DMS79 treated with DMSO at 0.1 percent for 48 hours (cell line): ENCODE data around the gene TIGIT.
A peak's percentile ranks its signal among the peaks of the same experiment; 100 is the strongest.

Experiments used
- DNase-seq: peaks from one replicate; lab custom pipeline; 2025; lab: John Stamatoyannopoulos, UW

Gene TIGIT

DNA sequence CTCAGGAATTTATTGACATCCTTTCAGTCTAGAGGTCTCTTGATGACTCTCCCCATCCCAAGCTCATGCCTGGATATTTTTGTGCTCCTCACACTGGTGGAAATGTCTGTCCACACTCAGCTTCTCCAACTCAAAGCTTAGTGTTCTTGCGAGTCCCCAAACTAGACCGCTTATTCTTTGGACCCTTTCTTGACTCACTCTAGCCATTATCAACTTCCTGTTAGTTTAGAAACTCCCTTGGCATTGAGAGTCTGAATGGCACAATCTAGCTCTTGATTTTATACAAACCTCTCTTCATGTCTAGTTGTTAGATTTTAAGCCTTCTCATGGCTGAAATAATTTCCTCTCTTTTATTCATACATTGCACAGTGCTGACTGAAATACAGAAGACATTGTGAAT is 19.6 kb downstream of the TIGIT start:
- no peak for DNase-seq

DNA sequence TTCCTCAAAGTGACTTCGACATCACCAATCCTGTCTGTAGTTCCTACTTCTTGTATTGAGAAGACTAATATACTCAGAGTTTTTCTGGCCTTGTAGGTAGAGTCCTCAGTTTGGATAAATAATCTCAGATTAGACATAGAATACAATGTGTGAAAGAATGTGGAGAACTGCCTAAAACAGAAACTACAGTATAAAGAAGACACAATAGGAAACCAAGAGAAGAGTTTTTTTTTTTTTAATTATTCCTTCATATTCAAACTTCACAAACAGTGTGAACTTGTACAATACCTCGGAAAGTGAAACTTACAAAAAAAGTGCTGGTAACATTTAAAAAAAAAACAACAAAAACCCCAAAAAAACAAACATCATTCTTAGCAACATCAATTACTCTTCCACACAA is 20.5 kb downstream of the TIGIT start:
- DNase-seq = no peak

DNA sequence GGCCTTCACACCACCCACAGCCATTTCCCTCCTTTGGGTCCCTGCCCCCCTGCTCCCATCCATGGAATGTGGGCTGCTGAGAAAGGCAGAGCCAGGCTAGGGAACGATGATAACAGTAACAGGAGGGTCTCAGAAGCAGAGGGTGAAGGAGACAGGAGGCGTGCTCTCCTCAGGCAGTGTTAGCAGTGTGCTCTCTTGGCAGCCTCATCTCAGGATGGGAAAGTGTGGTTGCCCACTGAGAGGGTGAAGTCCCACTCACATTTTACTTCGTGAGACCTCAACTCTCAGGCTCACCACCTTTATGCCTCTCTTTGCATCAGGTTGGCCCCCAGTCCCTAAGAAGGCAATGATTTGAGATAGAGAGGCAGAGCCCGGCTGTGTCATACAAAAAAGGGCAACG is 24.5 kb downstream of the TIGIT start:
- no peak for DNase-seq

DNA sequence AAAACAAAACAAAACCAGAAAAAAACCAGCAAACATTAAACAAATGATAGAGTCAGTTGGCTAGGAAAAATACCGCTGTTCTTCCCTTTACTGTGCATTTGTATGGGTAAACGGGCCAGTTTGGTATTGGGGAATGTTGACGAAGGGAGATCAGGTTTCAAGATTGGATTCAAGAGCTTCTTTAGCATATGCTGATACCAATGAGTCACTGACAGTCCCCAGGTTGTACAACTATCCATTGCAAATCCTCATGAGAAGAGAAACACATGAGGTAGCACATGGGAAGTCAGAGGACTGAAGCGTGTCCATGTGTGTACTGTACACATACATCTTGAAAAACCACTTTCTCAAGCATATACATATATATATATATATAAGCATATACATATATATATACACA is 25.6 kb downstream of the TIGIT start:
- peak; percentile 48 for DNase-seq

DNA sequence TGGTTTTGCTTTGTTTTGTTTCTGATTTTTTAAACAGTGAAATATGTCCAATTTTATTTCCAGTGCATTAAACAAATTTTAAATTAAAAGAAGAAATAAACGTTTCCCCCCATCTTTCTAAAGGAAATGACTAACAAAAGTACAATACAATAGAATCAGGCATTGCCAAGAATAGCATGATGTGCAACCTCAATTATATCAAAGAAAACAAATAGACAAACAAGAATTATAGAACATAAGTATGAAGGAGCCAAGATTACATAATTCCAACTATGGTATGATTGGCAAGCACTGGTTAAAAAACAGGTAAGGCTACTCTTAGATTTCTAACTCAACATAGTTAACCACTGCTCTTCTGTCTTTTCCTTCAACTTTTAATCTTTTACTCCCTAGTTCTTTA is 26.4 kb downstream of the TIGIT start:
- DNase-seq = no peak

DNA sequence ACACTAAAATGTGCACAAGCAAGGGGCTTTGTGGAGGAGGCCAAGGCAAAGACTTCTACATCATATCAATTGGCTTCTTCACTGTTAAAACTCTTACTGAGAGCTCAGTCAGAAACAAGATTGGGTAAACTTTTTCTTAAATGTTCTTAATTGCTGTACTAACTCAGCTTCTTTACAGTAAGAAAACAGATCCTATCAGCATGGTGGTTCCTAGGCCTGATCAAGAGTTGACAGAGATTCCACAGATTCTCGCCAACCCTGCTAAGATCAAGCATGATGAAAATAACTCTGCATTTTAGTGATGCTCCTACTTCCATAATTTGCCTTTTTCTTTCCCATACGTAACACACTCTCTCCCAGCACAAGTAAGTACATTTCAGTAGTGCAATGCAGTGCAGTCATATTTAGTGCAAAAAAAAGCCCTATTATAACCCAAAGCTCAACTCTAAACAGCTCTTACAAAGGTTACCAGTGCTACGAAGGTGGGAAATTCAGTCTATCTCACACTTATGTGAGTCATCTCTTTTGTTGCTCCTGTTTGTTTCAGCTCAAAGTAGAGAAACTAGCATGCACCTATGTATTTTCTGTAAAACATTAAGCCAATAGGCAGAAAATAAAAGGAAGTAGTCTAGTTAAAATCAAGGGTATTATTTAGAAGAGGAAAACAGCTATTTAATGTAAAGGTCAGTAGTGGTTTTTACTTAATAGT is 29.9 kb downstream of the TIGIT start:
- no peak for DNase-seq

DNA sequence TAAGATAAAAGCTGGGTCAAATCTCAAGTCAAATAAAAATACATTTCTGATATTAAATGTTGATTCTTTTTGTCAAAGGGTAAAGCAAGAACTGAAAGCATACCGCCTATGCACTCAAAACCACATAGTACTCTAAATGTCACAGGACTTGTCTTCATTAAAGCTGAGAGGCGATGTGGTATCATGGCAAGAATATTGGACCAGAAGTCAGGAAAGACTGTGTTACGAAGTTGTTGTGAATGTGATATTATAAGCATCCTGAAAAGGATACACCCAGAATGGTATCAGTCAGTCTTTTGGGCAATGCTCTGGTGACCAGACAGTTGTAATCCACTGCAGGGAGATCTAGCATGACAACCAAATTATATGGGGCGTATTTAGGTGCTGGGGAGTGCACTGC is 33.8 kb downstream of the TIGIT start:
- DNase-seq = no peak

DNA sequence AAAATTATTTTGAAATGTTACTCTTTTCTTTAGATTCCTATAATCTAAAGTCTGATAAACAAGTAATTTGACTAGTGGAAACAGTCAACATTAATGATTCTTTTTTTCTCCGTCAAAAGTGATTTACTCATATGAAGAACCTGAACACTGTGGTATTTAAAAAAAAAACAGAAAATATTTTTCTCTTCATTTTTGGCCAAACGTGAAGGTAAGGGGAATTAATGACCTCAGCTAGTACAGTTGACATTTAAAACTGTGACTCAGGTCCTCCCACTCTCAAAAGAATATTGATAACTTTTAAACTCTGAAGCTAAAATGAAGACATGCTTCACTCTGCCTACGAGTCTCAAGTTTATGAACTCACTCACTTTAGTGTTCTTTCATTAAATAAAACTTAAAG is 34.5 kb downstream of the TIGIT start:
- DNase-seq = no peak

DNA sequence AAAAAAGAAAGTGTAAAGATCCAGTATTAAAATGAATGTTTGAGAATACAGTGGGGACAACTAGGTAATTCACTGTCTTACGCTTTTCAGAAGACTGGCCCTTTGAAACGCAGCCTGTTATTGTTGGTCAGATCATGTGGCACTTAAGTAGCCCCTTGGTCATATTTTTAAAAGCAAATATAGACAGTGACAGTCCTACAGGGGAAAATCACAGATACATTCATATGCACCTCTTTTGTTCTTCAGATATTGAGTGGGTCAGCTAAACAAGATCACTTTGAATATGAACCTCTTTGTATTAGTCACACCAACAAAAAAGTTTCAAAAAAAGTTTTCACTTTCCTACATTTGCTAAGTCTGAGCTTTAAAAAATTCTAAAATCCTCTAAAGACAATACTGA is 36.0 kb downstream of the TIGIT start:
- DNase-seq = no peak

DNA sequence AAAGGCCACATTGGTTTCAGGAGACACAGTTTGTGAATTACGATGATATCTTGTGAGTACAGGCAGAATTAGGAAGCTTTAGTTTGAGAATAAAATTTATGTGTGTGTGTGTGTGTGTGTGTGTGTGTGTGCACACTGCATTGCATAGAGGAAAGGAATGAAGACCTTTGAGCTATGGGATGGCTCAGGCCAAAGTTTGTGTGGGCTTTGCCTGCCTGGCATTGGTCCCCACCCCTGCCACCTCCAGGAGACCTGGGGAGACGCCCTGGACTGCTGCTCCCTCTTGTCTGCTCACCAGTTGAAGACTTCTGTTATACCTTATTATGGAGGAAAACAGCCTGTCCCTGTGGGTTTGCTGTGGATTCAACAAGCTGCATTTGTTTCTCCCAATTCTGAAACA is 37.2 kb downstream of the TIGIT start:
- no peak for DNase-seq

DNA sequence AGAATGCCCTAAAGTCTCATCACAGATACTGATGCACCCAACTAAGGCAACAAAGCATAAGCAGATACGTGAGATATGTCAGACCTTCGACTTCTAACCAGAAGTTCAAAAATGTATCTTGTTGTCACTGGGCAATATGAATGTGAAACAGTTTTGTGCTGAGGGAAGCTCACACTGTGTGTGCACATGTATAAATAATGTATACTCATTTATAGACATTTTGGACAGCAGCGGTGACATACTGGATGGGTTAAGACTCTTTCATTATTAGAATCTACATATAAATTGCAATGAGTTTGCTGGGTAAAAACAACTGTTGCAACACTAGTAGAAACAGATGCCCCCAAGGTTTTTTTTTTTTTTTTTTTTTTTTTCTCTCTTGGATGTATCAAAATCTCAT is 37.9 kb downstream of the TIGIT start:
- no peak for DNase-seq

DNA sequence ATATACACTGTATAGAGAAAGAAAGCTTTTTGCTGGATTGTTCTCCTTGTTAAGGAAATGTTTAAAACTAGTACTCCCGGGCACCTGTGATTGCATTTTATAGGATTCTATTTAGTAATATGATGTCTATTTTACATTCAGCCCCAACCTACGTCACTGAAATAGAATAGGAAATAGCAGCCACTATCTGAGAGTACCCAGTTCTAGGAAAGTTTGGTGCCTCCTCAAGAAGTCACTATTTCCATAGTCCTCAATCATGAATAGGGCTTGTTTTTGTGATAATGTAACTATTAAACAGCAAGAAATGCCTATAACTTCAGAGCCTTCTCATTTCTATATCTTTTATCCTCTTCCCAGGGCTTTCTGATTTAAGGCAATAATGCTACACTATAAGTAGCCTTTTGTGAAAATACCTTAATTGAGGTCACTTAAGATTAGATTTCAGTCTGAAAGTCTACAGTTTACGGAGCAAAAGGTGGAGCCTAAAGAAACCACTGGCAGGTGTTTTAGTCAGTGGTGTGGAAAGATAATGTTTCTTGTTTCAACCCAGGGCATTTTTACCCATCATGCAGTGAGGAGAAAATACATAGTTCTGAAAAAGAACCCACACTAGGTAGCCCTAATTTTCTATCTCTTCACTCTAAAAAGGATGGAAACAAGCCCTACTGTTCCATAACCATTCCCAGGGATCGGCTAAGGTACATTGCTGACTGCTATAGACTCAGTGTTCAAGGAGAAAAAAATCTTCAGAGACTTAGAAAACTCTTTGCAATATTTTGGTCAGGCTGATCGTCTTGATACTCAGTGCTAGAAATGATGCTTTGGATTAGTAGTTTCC is 38.7 kb downstream of the TIGIT start:
- DNase-seq = no peak

DNA sequence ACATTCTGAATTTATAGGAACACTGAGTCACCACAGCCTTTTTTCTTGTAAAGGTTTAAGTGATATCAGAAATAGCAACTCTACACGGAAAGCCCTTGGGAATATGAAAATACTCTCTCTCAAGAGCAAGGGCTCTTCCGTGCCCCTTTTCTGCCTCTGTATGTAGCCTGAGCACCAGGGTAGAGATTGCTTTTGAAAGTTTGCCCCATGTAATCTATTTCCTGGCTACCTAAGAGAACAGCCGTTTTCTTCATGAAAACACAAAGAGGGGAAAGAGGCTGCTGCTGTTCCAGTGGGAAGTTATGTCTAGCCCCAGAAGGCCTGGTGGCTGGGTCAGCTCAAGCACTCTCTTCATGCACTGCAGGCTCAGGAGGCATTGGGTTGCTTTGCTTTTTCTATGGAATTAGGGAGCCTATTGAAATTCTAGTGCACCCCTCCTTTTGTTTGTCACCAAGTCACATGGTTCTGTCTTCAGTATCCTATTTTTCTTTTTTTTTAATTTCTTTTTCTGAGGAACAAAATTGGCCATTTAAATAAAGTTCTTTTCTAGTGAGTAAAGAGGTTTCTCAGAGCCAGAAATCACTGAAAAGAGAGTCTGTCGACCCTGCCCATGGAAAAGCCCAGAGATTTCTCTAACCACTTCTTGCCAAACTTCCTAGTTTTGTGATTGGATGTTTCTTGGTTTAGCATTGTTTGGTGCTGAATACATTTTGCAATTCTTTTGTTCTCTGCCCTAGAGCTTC is 39.5 kb downstream of the TIGIT start:
- DNase-seq = no peak

DNA sequence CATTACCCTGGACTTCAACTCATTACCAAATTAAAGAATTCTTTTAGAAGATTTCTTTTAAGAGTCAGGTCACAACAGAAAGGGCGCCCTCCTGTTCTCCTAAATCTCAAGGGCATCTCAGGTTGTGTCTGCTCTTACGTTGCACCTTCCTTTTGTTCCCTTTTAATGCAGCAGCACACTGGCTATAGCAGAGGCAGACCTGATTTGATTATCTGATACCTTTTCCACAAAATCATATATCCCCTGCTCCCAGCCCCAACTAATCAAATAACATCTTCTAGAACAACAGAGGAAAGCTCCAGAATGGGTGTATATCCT is 40.1 kb downstream of the TIGIT start:
- no peak for DNase-seq

DNA sequence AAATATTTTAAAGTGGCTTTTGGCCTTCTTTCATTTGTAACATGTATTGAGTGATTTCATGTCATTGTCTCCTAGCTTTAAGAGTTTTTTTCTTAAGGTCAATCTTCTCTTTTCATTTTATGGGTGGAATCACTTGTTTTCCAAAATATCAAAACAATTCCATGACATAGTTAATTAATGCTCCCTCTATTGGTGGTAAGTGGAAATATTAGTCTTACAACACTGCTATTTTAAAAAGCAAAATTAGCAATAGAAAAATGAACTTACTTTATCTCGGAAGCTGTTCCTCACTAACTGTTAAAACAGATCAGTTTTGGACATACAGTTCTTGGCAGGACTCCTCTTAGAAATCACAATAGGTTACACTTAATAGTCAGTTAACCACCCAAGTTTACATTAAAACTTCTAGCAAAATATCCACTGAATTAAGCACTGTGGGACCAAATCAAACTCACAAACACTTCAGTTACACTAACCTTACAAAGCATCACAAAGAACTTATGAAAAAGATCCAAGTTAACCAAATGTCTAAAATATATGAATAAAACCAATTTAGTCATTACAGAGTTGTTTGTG is 42.4 kb downstream of the TIGIT start:
- DNase-seq = no peak

DNA sequence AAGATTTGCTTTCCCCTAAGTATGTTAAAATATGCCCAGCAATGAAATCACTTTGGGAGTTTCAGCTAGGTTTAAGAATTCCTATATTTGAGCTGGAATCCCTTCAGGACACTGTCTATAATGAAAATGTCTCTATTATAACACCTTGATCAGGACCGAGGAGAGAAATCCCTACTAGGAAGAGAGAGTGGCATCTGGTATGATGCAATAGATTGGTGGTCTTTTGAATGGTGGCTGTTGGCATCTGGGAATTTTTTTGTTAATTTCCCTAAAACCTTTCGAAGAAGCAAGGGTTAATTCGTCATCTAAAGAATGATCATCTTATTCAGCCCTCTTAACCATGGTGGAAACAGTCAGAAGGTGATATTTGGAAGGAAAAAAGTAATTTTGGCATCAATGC is 43.0 kb downstream of the TIGIT start:
- no peak for DNase-seq

DNA sequence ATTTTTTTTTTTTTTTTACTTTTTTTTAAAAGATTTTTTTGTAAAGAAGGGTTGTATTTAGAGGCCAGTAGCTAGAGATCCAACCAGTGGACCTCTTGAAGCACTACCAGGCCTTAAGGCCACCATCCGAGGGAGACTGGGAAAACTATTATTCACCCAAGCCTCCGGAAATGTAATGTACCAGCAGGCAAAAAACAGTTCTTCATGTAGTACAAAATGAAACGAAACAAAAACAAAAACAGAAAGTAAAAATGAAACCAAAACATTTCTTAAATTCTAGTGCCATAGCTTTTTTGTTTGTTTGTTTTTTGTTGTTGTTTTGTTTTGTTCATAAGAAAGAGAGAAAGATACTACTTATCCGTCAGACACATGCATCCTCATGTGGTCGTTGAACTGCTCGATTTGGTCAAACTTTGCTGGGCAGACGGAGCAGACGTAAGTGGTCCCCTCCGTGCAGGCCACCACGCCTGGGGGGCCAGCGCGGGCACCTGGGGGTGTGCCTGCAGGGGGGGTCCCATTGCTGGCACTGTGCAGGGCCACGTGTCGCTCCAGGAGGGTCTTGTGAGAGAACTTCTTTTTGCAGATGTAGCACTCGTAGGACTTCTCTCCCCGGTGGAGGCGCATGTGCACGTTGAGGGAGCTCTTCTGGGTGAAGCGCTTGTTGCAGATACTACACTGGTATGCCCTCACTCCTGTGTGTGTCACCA is 45.0 kb downstream of the TIGIT start:
- DNase-seq = no peak

DNA sequence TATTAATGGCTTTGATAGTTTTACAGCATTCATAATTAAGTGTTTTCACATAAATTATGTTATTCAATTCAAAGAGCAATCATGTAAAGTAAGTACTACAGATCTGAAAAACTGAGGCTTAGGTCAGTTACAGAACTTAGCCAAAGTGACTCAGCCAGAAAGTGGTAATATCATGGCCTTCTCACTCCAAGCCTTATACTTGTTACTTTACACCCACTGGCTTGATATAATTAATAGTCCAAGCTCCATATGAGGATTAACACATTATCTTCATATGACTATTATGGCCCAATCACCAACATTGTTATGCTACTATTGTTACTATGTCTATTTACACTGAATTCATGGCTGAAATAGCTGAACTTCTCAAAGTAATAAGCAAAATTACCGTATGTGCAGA is 50.7 kb downstream of the TIGIT start:
- no peak for DNase-seq

DNA sequence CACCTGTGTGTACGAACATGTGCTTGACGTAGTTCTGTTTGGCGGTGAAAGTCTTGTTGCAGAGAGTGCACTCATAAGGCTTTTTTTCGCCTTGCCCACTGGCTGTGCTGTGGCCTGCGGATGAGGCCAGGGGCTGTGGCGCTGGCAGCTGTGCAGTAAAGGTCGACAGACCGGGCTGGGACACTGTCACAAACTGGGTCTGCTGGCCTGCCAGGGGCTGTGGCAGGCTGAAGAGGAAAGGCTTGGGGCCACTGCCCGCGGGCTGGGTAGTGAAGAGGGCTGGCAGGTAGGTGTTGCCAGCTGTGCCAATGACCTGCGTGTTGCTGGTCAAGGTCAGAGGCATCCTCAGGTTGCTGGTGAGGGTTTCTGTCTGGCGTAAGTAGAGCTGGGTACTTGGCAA is 56.4 kb downstream of the TIGIT start:
- DNase-seq = no peak

DNA sequence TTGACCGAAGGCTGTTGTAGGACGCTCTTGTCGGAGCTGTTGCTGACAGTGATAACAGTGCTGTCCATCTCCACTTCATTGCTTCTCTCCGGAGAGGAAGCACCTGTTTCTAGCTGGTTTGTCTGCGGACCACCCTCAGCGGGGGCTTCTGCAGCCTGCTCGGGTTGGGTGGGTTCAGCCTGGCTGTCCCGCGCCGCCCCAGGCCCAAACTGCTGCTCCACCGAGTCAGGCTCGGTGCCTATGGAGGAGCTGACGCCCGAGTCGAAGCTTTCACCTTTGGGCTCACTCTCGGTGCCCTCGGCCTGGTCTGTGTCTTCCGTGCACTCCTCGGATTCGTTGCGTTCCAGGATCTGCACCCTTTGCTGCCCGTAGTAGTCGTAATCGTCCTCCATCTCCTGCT is 56.9 kb downstream of the TIGIT start:
- DNase-seq = no peak

DNA sequence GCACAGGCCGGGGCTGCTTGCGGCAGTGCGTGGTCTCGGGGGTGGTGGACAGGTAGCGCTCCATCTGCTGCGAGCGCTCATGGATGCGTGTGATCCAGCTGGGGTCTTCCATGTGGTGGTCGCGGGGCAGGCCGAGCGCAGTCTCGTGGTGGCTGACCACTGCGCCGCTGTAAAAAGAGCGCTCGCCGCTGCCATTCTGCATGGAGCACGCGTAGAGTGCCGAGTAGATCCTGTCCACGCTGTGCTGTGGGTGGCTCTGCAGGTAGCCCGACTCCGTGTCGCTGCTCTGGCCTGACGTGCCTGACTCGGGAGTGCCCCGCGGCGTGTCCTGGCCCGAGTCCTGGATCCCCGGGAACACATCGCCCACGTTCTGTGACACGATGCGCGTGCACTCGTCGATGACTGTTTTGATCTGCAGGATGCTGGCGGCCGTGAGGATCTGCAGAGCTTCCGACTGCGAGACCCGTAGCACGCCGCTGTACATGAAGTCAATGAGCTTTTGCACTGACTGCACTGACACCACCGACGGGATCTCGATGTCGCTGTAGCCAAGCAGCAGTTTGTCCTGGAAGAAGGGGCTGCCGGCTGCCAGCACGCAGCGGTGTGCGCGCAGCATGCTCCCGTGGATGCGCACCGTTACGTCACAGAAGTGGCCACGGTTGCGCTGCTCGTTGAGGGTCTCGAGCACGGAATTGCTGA is 57.4 kb downstream of the TIGIT start:
- no peak for DNase-seq

DNA sequence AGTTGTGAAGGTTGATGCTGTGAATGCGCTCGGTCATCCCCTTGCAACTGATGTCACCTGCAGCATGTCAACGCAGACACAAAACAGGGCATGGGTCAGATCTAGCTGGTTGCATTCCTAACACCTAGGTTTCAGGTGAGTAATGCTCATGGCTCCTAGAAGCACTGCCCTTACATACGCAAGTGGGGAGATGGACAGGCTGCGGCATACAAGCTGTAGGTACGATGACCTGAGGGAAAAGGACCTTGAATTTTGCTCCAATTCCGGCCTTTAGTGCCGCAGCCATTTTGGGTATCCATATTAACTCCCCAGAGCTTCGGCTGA is 58.0 kb downstream of the TIGIT start:
- no peak for DNase-seq
